ENCODE measurements around the gene KLHL3.

Gene KLHL3

GRCh38 chr5:137666461-137666850 is 69.4 kb downstream of the KLHL3 start:
- H3K4me3 ChIP-seq (ENCODE audit: low read depth, low read length), result no peak overlapping the region
- H3K36me3 ChIP-seq, result no peaks in the 10 kb centered on the region
- no peaks in the 10 kb centered on the region for H3K27me3 ChIP-seq
- TF ChIP-seq, protein P1, sequence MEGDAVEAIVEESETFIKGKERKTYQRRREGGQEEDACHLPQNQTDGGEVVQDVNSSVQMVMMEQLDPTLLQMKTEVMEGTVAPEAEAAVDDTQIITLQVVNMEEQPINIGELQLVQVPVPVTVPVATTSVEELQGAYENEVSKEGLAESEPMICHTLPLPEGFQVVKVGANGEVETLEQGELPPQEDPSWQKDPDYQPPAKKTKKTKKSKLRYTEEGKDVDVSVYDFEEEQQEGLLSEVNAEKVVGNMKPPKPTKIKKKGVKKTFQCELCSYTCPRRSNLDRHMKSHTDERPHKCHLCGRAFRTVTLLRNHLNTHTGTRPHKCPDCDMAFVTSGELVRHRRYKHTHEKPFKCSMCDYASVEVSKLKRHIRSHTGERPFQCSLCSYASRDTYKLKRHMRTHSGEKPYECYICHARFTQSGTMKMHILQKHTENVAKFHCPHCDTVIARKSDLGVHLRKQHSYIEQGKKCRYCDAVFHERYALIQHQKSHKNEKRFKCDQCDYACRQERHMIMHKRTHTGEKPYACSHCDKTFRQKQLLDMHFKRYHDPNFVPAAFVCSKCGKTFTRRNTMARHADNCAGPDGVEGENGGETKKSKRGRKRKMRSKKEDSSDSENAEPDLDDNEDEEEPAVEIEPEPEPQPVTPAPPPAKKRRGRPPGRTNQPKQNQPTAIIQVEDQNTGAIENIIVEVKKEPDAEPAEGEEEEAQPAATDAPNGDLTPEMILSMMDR (IDR thresholded peaks at IDR 0.05; ENCODE audit: low read depth, low read length), result no peak
- H3K9me3 ChIP-seq, result no peaks in the 10 kb centered on the region
- H3K4me1 ChIP-seq, result no peaks in the 10 kb centered on the region
- DNase-seq, result no peak

DNA sequence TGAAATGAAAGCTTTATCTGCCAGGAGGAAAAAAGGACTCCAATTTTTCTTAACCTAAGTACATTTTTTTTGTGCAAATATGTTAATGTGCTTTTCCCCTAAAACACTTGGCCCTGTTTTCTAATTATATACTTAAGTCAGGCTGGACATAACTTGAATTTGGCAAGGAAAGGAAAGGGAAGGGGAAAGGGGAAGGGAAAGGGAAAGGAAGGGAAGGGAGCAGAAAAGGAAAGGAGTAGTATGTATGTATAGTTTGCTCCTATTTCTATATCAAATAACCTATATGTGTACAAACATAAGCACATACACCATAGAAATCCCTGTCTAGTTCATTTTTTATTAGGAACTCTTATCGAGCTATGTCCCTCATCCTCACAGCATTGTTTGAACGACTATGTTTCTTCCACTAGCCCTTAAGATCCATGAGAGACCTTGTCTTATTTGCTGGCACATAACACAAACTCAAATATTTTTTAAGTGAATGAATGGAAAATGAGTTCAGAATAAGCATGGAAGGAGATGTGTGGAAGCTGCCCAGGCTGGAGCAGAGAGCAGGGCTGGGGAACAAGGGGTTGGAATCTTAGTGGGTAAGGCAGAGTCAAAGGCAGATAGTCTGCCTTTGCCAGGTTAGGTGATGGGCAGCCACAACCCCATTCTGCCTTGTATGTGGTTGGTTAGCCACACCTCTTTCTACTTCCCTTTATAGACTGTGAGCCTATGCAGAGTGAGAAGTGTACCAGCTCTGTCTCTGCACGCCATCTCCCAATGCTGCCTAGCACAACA is 70.0 kb downstream of the KLHL3 start:
- H3K4me1 ChIP-seq, result no peaks in the 10 kb centered on the region
- H3K36me3 ChIP-seq, result no peaks in the 10 kb centered on the region
- no peaks in the 10 kb centered on the region for H3K9me3 ChIP-seq
- no peaks in the 10 kb centered on the region for H3K27me3 ChIP-seq
- H3K4me3 ChIP-seq (ENCODE audit: low read depth, low read length), result no peak overlapping the region
- DNase-seq, result no peak
- TF ChIP-seq, protein P1 (IDR thresholded peaks at IDR 0.05; ENCODE audit: low read depth, low read length), result no peak

DNA sequence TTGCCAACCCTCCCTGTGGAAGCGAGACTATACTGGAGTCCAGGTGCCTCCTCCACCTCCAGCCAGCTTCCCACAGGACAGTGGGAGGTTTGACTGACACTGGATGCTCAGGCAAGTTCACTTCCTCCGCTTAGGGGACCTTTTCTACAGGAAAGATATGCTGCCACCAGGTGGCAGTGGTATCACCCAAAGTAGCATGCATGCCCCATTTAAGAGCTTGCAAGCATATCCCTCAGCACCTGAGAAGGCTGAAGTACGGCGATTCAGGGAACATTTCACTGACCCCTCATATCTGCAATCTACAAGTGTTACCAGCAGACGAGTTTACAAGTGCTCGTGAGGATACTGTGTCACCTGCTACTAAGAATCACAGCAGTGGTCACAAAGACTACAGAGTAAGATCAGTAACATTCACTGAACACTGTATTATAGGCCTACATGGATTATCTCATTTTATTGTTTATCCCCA is 75.5 kb downstream of the KLHL3 start:
- DNase-seq, result peak; percentile 78
- H3K9me3 ChIP-seq, result no peaks in the 10 kb centered on the region
- H3K4me3 ChIP-seq (ENCODE audit: low read depth, low read length), result no peak overlapping the region
- no peaks in the 10 kb centered on the region for H3K27me3 ChIP-seq
- no peaks in the 10 kb centered on the region for H3K4me1 ChIP-seq
- TF ChIP-seq, protein P1 (IDR thresholded peaks at IDR 0.05; ENCODE audit: low read depth, low read length), result peak; percentile 89
- H3K36me3 ChIP-seq, result no peaks in the 10 kb centered on the region

GRCh38 chr5:137659209-137659608 is 76.7 kb downstream of the KLHL3 start:
- Histone ChIP-seq H3K27me3 (no peaks in the 10 kb centered on the region), H3K4me1 (no peaks in the 10 kb centered on the region), H3K36me3 (no peaks in the 10 kb centered on the region), H3K4me3 (ENCODE audit: low read depth, low read length) (no peak overlapping the region), H3K9me3 (no peaks in the 10 kb centered on the region)
- TF ChIP-seq, protein P1 (IDR thresholded peaks at IDR 0.05; ENCODE audit: low read depth, low read length), result no peak
- DNase-seq, result no peak

- DNase-seq, result no peak
- Histone ChIP-seq H3K27me3 (no peaks in the 10 kb centered on the region), H3K36me3 (no peaks in the 10 kb centered on the region), H3K4me1 (no peaks in the 10 kb centered on the region), H3K9me3 (no peaks in the 10 kb centered on the region), H3K4me3 (ENCODE audit: low read depth, low read length) (no peak overlapping the region)
- TF ChIP-seq, protein P1 (IDR thresholded peaks at IDR 0.05; ENCODE audit: low read depth, low read length), result no peak
Measured at GRCh38 chr5:137658324-137658723, 77.6 kb downstream of the KLHL3 start.

DNA sequence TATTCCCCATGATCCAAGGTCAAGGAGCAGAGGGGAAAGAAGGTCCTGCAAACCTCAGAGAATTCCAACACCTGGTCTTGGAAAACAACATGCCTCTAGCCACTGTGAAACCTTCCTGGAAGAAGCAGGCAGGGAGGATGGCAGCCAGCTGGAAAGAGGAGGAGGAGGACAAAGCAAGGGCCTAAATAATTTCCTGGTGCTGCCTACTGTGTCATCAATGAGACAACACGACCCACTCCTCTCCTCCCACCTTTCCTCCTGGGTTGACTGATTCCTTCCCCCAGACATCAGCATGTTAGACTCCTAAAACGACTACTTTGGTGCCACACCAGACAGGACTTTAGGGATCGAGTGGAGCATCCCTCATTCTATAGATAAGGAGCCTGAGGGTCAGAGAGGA is 78.8 kb downstream of the KLHL3 start:
- Histone ChIP-seq H3K36me3 (no peaks in the 10 kb centered on the region), H3K9me3 (no peaks in the 10 kb centered on the region), H3K27me3 (no peaks in the 10 kb centered on the region), H3K4me1 (no peaks in the 10 kb centered on the region), H3K4me3 (ENCODE audit: low read depth, low read length) (no peak overlapping the region)
- no peak for DNase-seq
- TF ChIP-seq, protein P1 (IDR thresholded peaks at IDR 0.05; ENCODE audit: low read depth, low read length), result no peak
